ENCODE results near the gene PHLDA3.
"Not testable (repeated sequence)": the region's sequence is repeated elsewhere in the genome, so short reads cannot be mapped to it uniquely, and the experiment has no call there.

PHLDA3 gene

DNA sequence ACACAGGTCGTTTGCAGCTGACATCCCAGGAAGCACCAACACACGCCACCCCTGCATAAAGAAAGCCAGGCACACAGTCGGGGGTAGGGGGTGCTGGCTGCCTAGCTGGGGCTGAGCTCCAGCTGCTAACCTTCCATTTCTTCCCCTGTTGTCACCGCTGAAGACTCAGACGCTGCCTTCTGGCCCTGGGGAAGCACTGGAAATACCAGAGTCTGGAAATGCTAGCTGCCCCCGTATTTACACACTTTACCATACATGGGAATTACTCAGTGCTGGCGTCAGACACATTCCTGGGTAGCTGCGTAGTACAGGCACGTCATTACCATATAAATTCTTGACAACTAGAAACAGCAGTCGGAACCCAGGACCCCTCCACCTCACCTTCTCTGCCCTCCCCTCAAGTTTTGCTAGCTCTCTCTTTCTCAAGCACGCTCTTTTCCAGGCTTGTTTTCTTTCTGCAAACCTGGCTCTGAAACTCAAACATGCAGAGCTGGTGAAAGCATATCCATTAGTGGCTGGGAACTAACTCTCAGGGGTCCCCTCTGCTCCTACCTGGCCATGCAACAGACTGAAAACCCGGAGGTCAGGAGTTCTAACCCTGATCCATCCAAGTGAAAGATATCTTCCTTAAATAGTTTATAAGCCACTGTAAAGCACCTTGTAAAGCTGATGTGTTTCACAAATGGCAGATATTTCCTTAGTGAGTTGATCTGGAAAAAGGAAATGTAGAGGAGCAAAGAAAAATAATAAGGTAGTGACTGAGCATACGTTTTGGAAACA, 34.6 kb upstream of the PHLDA3 start:
- no peak for DNase-seq

DNA sequence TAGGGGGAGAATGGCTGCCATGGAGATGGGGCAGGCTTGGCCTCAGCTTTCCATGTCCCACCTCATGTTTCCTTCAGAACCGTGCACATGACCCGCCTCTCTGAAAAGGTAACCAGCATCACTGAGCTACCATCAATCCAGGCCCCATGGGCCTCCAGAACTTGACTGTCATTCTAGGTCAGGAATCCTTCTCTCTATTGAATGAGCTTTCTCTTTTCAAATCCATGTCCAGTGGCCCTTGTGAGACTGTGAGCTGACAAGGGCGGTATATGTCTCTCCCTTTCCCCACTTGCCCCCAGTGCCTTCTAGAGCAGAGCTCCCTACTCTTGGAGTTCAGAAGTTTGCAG, 33.5 kb upstream of the PHLDA3 start:
- DNase-seq = no peak

DNA sequence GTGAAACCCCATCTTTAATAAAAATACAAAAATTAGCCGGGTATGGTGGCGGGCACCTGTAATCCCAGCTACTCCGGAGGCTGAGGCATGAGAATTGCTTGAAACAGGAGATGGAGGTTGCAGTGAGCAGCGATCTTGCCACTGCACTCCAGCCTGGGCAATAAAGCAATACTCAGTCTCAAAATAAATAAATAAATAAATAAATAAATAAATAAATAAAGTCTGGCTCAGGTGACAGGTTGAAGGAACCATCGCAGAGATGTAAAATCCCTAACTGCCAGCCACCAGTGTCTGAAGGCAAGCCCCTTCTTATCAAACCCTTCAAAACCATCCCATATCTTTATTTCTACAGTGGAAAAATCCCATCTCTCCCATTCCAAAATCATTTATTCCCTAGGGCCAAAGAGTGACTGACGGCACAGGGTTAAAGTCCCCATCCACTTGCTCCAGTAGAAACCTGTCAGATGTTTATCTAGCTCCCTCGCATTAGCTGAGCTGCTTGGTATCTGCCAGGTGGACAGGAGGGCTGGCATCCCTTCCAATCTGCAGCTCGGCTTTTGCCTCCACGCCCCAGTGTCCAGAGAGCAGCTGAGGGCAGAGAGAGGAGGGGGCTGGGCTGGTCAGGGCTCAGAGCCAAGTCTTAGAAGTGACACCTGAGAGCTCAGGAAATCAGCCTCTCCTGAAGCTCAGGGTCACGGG, 33.0 kb upstream of the PHLDA3 start:
- DNase-seq = no peak

DNA sequence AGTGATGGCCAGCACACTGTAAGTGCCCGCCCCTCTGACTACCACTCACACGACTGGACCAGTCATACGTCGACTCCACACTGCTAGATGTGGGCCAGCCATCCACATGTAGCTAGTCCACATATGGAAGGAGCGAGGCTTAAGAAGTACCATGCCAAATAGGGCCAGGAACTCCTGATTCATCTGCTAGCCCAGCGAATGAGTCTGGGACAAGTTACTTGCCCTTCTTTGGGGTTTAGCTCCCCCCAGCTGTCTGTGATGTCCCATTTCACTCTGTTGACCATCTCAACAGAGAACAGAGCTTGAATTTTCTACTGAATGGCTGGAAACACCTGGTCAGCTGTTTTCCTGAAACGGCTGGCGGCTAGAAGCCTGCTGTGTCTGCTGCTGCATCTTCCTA, 32.2 kb upstream of the PHLDA3 start:
- no peak for DNase-seq

DNA sequence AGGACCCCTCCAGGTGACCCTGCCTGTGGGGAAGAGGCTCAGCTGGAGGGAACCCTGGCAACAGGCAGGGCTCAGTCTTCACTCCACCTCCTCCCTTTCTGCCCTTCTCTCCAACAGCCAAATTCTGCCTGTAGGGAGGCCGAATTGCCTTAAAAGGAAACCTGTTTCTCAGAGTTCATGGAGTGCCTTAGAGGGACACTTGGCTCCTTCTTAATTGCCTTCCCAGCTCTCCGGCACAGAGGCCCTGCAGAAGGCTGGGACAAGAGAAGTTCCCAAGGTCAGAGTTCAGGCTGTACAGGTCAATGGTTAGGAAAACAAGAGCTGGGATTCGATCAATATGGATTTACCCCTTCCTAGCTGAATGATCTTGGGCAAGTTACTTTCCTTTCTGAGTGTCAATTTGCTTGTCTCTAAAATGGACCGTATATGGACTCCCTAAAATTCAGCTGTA, 31.7 kb upstream of the PHLDA3 start:
- DNase-seq = no peak

DNA sequence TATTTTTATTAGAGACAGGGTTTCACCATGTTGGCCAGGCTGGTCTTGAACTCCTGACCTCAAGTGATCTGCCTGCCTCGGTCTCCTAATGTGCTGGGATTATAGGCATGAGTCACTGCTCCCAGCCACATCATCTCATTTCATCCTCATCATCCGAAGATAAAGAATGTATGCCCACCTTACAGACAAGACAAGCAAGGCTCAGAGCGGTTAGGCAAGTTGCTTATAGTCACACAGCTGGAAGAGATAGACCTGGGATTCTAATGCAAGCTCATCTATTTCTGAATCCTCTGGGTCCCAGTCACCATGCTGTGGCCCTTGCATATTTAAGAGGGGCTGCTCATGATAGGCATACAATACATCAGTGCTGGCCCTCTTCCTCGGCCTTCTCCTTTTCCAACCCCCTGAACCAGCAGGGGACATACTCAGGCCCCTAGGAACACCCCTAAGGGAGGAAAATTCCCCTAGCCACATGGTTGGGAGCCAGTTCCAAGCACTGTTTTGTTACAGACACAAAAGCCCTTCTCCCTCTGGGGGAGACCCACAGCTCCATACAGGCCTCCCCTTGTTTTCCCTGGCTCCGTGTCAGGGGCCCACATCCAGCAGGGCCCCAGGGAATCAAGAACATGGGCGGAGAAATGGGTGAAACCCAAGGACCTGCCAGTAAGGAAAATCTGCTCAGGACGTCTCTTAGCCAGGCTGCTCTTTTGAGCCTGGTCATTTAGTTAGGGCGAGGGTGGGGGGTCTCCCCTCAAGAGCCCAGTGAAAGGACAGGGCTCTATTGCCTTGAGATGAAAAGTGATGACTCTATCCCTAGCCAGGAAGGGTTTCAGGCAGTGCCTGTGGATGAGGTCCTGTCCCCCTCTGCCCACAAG, 31.0 kb upstream of the PHLDA3 start:
- no peak for DNase-seq

DNA sequence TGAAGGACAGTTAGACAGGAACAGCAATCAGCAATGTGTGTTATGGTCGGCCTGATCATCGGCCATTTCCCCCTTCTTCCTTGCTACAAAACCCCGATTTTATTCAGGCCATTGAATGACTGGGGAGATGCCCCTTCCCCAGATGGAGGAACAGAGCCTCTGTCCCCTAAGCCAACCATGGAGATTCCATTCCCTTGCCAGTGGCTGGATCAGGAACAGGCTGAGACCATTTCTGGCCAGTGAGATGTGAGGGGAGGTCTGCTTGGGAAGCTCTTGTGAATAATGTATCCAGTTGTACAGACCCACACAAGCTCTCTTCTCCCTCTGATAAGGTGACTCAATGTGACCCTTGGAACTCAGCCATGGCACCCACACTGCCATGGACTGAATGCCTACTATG, 30.2 kb upstream of the PHLDA3 start:
- DNase-seq = no peak

DNA sequence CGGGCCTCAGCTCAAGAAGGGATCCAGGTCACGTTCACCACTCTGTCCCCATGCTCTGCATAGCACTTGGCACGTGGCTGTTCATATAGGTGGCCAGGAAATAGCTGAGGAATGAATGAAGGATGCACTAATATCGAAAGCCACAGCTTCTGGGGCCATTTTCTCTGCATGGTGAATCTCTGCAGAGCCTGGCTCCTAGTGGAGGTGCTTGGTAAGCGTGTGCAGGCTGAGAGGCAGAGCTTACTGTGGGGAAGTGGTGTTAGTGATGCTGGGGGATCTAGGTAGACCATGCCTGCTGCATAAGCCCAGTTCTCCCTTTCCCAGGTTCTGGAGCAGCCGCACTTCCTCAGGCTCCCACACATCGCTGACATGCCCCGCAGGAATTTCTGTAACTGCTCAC, 29.6 kb upstream of the PHLDA3 start:
- no peak for DNase-seq

DNA sequence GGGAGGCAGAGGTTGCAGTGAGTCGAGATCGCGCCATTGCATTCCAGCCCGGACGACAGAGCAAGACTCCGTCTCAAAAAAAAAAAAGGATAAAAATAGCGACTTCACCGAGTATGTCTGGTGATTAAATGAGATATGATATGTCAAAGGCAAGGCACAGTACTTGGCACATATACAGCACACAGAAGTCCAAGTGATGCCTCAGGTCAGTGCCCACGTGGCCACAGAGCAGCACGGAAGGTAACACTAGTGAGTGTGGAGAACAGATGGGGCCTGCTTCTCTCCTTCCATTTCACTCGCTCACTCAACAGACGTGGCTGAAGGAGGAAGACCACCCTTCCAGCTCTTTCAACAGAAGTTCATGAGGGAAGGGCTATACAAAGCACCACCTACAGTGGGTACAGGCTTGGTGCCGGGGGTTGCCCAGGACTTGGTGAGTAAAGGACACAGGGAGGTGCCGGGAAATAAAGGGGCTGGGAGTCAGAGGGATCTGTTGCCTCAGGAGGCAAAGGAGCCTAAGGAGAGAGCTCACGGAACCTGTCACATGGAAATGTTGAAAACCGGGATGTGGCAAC, 29.0 kb upstream of the PHLDA3 start:
- no peak for DNase-seq

DNA sequence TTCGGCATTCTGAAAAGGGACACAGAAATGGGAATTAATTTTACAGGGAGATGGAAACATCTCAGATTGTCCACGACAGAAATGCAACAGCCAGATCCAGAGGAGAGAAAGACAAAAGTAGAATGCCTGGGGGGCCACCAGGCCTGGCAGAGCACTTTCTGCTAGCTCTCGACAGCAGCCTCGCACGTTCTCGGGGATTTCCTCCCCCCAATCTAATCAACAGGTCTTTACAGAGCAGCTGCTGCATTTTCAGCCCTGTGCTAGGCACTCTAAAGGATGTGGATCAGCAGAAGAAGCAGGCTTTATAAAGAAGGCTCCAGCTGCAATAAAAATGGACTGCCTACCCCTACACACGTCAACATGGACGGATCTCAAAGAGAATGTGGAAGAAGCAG, 27.3 kb upstream of the PHLDA3 start:
- DNase-seq = no peak

DNA sequence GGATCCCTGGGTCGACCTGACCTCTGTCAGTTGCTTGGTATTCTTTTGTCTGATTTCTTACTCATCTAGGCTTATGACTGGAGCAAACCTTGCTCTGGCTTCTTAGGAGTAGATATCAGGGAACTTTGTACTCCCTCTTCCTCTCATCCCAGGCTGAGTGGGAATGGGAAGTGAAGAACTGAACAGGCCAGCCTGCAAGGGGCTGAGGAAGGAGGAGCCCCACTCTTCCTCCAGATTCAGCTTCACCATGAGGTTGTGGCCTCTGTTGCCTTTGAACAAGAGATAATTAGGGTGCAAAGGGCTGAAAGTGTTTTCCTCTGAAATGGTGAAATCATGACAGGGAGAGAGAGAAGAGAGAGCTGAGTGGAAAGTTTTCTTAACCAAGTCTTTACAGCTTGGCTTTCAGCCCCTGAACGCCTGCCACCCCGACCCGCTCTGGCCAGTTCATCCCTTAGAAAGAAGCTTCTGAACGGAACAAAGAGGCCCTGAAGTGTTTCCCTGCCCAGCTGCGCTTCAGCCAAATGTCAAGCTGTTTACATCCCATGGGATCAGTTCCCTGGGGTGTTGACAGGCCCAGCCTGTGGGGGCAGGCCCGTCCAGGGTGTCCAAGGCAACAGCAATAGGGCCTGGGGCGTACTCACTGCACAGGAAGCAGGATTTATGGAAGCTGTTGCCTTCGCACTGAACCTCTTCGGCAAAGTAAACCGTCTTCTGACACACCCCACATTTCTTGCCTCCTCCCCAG, 26.7 kb upstream of the PHLDA3 start:
- no peak for DNase-seq

DNA sequence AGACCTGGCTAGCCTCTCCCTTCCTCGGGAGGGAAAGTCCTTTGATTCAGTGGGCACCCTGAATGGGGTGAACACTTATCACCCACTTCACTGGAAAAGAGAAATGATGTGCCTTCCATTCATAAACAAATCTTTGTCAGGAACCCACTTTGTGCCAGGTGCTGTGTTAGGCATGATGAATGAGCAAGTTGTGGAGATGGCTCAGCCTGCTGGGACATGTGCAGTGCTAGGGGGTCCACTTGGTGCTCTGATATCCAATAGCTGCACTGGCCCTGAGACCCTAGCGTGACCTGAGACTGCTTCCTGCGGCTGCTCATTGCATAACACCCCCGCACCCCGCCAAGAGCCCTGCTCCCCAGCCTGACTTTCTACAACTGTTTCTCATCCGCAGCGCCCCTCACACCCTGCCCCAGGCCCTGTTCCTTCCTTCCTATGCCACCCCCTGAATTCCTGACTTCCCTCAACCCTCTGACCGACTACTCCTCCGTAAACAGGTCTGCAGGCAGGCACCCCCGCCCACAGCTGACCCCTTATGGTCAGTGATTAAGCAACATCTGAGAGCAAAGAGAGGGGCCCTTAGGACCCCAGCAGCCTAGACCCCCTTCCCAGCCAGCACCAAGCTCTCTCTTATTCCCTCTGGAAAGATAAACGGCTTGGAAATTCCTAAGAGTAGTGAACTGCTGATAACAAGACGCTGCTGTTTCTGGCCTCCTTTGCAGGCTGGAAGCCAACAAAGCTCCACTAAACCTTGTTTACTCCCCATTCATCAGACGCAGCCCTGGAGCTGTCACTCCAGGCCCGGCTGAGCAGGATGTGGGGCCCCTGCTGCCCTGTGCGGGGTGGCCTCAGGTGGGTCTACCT, 25.0 kb upstream of the PHLDA3 start:
- no peak for DNase-seq

DNA sequence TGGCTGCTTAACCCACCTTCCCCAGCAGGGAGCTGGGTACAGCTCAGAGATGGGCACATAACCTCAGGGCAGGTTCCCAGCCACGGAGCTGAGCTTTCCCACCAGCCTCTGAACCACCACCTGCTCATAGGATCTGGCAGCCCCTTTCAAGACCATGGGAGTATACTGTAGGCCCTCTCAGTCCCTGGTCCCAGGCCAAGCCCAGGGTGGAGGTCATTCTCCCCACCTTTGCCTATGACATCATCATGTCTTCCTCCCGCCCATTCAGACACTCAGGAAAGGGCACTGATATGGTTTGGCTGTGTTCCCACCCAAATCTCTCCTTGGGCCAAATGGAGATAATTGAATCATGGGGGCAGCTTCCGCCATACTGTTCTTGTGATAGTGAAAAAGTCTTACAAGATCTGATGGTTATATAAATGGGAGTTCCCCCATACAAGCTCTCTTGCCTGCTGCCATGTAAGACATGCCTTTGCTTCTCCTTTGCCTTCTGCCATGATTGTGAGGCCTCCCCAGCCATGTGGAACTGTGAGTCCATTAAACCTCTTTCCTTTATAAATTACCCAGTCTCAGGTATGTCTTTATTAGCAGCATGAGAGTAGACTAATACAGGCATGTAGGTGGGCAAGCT, 24.2 kb upstream of the PHLDA3 start:
- not testable (repeated sequence) for DNase-seq

DNA sequence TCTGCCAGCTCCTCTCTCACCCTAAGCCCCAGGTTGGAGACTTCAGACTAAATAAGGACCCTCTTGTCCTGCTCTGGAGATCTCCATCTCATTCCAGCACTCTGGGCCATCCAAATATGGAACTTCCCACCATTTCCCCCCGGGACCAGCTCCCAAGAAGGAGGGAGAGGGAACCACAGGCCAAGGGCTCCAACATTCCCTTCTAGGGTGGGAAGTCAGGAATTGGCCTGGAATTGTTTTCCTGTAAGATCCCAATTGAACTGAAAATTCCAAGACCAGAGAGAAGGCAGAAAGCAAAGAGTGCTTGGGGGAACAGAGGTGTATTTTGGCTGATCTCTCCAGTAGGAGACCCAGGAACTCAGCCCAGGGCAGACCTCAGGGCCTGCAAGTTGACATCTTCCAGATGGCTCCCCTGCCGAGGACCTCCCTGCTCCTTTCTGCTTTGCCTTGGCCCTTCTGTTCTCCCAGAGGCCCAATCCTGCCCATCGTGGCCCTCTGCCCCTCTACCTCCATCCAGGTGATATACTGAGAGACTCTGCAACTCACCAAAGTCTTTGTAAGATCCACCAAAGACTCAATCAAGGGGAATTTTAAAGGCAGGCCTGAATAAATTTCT, 23.0 kb upstream of the PHLDA3 start:
- no peak for DNase-seq

DNA sequence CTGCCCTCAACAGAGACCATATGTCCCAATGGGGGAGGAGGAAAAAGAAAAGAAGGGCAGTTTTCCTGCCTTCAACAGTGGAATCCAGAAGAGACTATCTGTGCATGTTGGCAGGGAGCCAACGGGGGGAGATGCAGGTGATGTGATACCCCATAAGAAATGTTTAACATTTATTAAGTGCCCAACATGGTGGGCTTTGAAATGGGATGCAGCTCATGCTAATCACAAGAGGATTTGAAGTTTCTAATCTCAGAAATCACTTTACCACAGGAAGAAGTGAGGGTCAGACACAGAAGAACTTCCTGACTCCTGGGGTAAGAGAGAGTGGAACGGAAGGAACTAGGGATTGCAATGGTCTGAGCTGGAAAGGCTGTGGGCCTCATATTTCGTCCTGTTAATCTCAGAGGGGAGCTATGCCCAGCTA, 21.7 kb upstream of the PHLDA3 start:
- DNase-seq = no peak

DNA sequence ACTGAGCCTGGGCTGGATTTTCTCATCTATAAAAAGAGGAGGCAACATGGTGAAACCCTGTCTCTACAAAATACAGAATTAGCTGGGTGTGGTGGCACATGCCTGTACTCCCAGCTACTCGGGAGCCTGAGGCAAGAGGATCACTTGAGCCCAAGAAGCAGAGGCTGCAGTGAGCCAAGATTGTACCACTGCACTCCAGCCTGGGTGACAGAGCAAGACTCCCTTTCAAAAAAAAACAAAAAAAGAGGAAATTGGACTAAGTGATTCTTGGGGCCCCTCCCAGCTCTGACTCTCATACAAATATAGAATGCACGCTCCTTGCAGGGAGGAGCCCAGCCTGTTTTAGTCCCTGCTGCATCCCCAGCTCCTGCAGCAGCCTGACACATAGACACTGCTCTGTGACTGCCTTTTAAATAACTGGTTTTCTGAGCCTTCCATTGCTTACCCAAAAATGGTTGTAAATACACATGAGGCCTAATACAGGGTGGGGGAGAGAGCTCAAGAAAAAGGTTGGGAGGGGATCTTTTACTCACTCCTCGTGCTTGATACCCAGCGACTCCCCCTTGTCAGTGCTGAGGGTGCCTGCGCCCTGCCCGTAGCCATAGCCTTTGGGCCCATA, 20.8 kb upstream of the PHLDA3 start:
- no peak for DNase-seq

DNA sequence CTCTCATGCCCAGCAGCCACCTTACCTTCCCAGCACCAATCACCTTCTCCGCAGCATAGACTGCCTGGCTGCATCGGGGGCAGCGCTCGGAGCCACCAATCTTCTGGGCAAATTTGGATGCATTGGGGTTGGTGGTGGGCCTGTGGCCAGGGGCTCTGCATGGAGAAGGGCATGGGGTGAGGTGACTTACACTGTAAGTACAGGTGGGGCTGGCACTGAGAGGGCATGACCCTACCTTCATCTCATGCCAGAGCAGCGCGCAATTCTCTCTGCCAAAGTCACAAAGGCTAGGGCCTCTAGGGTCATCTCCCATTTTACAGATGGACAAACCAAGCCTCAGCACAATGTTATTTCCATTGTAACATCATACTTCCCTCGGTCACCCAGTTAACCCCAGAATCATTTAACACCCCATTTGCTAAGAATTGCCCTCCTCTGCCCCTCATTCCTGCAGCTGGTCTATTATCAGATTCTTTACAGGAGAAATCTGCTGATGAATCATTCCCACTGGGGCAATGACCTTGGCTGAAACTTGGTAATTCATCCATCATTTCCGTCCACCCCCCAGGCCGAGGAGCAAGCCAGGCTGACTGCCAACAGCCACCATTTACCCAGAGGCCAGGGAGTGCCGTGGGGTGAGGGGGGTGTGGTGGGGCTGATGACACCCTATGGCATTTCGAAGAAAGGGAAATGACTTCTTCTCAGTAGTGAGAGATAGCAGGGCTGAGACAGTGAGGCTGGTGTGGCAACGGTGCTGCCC, 20.0 kb upstream of the PHLDA3 start:
- no peak for DNase-seq

DNA sequence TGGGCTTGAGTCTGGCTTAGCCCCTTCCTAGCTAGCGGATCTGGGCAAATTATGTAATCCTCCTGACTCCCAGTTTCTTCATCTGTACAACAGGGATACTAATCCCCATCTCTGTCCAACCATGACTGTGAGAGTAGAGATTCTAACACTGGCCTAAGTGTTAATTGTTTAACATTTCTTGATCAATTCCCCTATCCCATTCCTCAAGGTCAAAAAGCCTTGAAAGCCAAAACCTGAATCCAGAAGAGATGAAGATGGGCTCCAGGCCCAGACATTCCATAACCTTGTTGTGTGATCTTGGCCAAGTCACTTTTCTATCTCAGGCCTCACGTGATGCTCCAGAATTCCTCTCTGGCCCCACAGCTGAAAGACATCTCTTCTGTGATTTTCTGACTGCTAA, 18.8 kb upstream of the PHLDA3 start:
- no peak for DNase-seq

DNA sequence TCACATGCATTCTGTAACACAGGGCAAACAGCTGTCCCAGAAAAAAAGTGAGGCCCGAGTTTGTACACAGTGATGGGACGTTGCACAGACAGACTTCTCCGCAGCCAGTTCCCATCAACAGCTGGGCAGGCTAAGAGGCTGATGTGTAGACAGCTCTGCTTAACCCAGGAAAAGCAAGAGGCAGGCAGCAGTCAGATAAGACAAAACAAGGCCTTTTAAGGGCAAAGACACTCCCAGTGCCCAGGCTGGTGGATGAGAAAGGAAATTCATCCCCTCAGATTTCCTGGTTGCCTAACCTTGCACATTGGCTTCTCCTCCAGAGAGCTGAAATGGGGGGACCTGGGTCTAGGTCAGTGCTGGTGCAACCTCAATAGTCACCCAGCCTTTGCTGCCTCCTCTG, 17.2 kb upstream of the PHLDA3 start:
- no peak for DNase-seq
